IMR-90 (cell line): ENCODE results near the gene NAGK. TPM values are rescaled to one million over a fixed set of nuclear protein-coding genes. Genes with fewer than 3 reads are reported as not detected.
"Not testable (repeated sequence)": the region's sequence is repeated elsewhere in the genome, so short reads cannot be mapped to it uniquely, and the experiment has no call there.

Experiments used
- ATAC-seq: fragments of 200-7000 bp; cut with Tn5 transposase; 2 replicates; pipeline ENCODE4 v1.9.1; 2020; ENCODE audit warnings: low read depth, mild to moderate bottlenecking, moderate library complexity
- BruUV-seq: library from RNA; stranded (reverse); fragments of 400-500 nt; replicated peaks from 2 replicates; lab custom pipeline; 2021; lab: Mats Ljungman, UMichigan
- CTCF ChIA-PET: fragments of 300-600 bp; formaldehyde crosslinking; extraction: SDS; loops from one replicate; lab custom pipeline; 2021; ENCODE audit warnings: antibody characterized with exemption; lab: Yijun Ruan, JAX
- POLR2A ChIA-PET: fragments of 300-600 bp; sonication (Branson Sonifier 250); formaldehyde crosslinking; loops from one replicate; lab custom pipeline; 2022; ENCODE audit warnings: antibody characterized with exemption; ENCODE audit not compliant: unreplicated experiment; lab: Charles Lee
- DNase-seq: peaks from one replicate; pipeline ENCODE4 v3.0.0; 2013
- H2AFZ ChIP-seq: replicated peaks from 2 replicates; pipeline ENCODE3; 2013; ENCODE audit warnings: low read length, mild to moderate bottlenecking; ENCODE audit not compliant: poor library complexity
- H2AK5ac ChIP-seq: 2 replicates; pipeline ENCODE4 v1.6.1; 2013; ENCODE audit warnings: low read depth, low read length, inconsistent platforms
- H2AK9ac ChIP-seq: replicated peaks from 2 replicates; pipeline ENCODE3; 2013; ENCODE audit warnings: mild to moderate bottlenecking, low read depth, low read length, moderate library complexity; ENCODE audit not compliant: poor library complexity
- H2BK120ac ChIP-seq: 2 replicates; pipeline ENCODE4 v1.6.1; 2013; ENCODE audit warnings: low read depth, low read length, inconsistent platforms
- H2BK15ac ChIP-seq: 3 replicates; pipeline ENCODE4 v1.6.1; 2013; ENCODE audit warnings: low read depth, low read length, inconsistent platforms
- H2BK20ac ChIP-seq: 2 replicates; pipeline ENCODE4 v1.6.1; 2013; ENCODE audit warnings: low read depth, mild to moderate bottlenecking, inconsistent platforms, low read length, moderate library complexity
- H2BK5ac ChIP-seq: 2 replicates; pipeline ENCODE4 v1.6.1; 2013; ENCODE audit warnings: mild to moderate bottlenecking, low read depth, low read length, inconsistent platforms; ENCODE audit not compliant: poor library complexity, severe bottlenecking
- H3K14ac ChIP-seq: replicated peaks from 2 replicates; pipeline ENCODE4 v1.6.1; 2013; ENCODE audit warnings: low read depth, low read length, inconsistent platforms
- H3K18ac ChIP-seq: 2 replicates; pipeline ENCODE4 v1.6.1; 2013; ENCODE audit warnings: low read depth, low read length, control low read depth
- H3K23ac ChIP-seq: 2 replicates; pipeline ENCODE4 v1.6.1; 2013; ENCODE audit warnings: low read depth, low read length, inconsistent platforms
- H3K27ac ChIP-seq: 2 replicates; pipeline ENCODE4 v1.5.1; 2013; ENCODE audit warnings: mild to moderate bottlenecking, control low read depth, low read length; ENCODE audit not compliant: insufficient read depth
- H3K27me3 ChIP-seq: 2 replicates; pipeline ENCODE4 v1.6.1; 2013; ENCODE audit warnings: low read length; ENCODE audit not compliant: control insufficient read depth, insufficient read depth
- H3K36me3 ChIP-seq: 2 replicates; pipeline ENCODE4 v1.6.1; 2013; ENCODE audit warnings: low read length, mixed read lengths; ENCODE audit not compliant: control insufficient read depth, insufficient read depth
- H3K4ac ChIP-seq: 2 replicates; pipeline ENCODE4 v1.6.1; 2013; ENCODE audit warnings: low read depth, low read length, inconsistent platforms
- H3K4me1 ChIP-seq: 2 replicates; pipeline ENCODE4 v1.6.1; 2013; ENCODE audit warnings: low read length, mixed read lengths; ENCODE audit not compliant: control insufficient read depth, insufficient read depth
- H3K4me2 ChIP-seq: 2 replicates; pipeline ENCODE4 v1.6.1; 2013; ENCODE audit warnings: low read depth, mild to moderate bottlenecking, control low read depth, low read length, moderate library complexity
- H3K4me3 ChIP-seq: 2 replicates; pipeline ENCODE4 v1.5.1; 2013; ENCODE audit warnings: low read depth, mild to moderate bottlenecking, control low read depth, low read length, moderate library complexity; ENCODE audit not compliant: insufficient read depth
- H3K56ac ChIP-seq: 2 replicates; pipeline ENCODE4 v1.6.1; 2013; ENCODE audit warnings: low read length, inconsistent platforms; ENCODE audit not compliant: insufficient read depth; ENCODE audit errors: extremely low read depth
- H3K79me1 ChIP-seq, 2 experiments: 2 replicates each; pipeline ENCODE4 v1.6.1; 2013; ENCODE audit warnings: low read length in 2 of 2, inconsistent platforms in 1 of 2, low read depth in 1 of 2
- H3K9ac ChIP-seq: 2 replicates; pipeline ENCODE4 v1.6.1; 2013; ENCODE audit warnings: low read depth, low read length, control low read depth
- H3K9me1 ChIP-seq: 2 replicates; pipeline ENCODE4 v1.6.1; 2013; ENCODE audit warnings: low read length, inconsistent platforms; ENCODE audit not compliant: insufficient read depth
- H3K9me3 ChIP-seq: 2 replicates; pipeline ENCODE4 v1.6.1; 2013; ENCODE audit warnings: low read length; ENCODE audit not compliant: control insufficient read depth, insufficient read depth
- H4K20me1 ChIP-seq: 2 replicates; pipeline ENCODE4 v1.6.1; 2013; ENCODE audit warnings: low read length, inconsistent platforms; ENCODE audit not compliant: insufficient read depth
- H4K5ac ChIP-seq: 2 replicates; pipeline ENCODE4 v1.6.1; 2013; ENCODE audit warnings: mild to moderate bottlenecking, low read depth, low read length, control low read depth
- H4K8ac ChIP-seq, 2 experiments: 2 replicates each; pipeline ENCODE4 v1.6.1; 2013; ENCODE audit warnings: low read depth in 2 of 2, low read length in 2 of 2, control low read depth in 1 of 2, inconsistent platforms in 1 of 2
- H4K91ac ChIP-seq: 2 replicates; pipeline ENCODE4 v1.6.1; 2013; ENCODE audit warnings: low read depth, low read length, inconsistent platforms; ENCODE audit not compliant: insufficient read depth
- WGBS, 2 experiments: methylation state at CpG; one replicate each; pipeline versions ENCODE4 v1.1.5 to v1.1.7; 2013; ENCODE audit warnings: missing lambda C conversion rate in 2 of 2; ENCODE audit not compliant: insufficient read length in 1 of 2; ENCODE audit errors: extremely low coverage in 2 of 2; 5-methylcytosine and 5-hydroxymethylcytosine counted together
- dilution Hi-C: fragments of 300-500 bp; cut with HindIII; formaldehyde crosslinking; loops from one replicate; pipeline ENCODE4 v1.14.3; 2018; ENCODE audit warnings: low sequenced_read_pairs; ENCODE audit not compliant: unreplicated experiment
- in situ Hi-C: fragments of 300-500 bp; cut with MboI; formaldehyde crosslinking; loops from 3 replicates; pipeline ENCODE4 v1.14.3; 2019; ENCODE audit warnings: low sequenced_read_pairs, inconsistent platforms, mixed read lengths
- intact Hi-C: fragments of 100-400 bp; cut with micrococcal nuclease; formaldehyde crosslinking; loops from 2 replicates; pipeline ENCODE4 v1.10.0; 2022
- polyA plus RNA-seq, 3 experiments: library from polyadenylated mRNA; depleted of rRNA; stranded (reverse); fragments of >200 nt; gene quantifications; 2 replicates each; pipeline ENCODE4 v1.2.3, GENCODE V29; 2012; ENCODE audit warnings: low replicate concordance in 1 of 3
- total RNA-seq: library from RNA; depleted of rRNA; stranded (reverse); fragments of >200 nt; gene quantifications from 2 replicates; pipeline ENCODE4 v1.2.3, GENCODE V29; 2012

NAGK gene
- total and polyA plus RNA-seq, 2 of the 4 experiments (the other 2 are of a cell fraction): 60.4 to 146 TPM

DNA sequence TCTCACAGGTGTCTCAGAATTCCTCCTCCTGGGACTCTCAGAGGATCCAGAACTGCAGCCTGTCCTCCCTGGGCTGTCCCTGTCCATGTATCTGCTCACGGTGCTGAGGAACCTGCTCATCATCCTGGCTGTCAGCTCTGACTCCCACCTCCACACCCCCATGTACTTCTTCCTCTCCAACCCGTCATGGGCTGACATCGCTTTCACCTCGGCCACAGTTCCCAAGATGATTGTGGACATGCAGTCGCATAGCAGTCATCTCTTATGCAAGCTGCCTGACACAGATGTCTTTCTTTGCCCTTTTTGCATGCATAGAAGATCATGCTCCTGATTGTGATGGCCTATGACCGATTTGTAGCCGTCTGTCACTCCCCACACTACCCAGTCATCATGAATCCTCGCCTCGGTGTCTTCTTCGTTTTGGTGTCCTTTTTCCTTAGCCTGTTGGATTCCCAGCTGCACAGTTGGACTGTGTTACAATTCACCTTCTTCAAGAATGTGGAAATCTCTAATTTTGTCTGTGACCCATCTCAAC is 13.2 kb upstream of the NAGK start:
- BruUV-seq, H2BK20ac ChIP-seq, H3K9ac ChIP-seq, H4K5ac ChIP-seq, H3K4me1 ChIP-seq, H2BK15ac ChIP-seq, H4K8ac ChIP-seq, H3K4ac ChIP-seq, H3K56ac ChIP-seq, ATAC-seq, H3K36me3 ChIP-seq, H4K20me1 ChIP-seq, CTCF ChIA-PET, intact Hi-C loops, H3K9me3 ChIP-seq, H2AFZ ChIP-seq, H3K14ac ChIP-seq, H4K91ac ChIP-seq, in situ Hi-C loops, H3K4me3 ChIP-seq, POLR2A ChIA-PET, H3K4me2 ChIP-seq, H2AK9ac ChIP-seq, H3K23ac ChIP-seq, H2AK5ac ChIP-seq, DNase-seq, H3K9me1 ChIP-seq, H2BK5ac ChIP-seq, H3K79me1 ChIP-seq, dilution Hi-C loops, H2BK120ac ChIP-seq, H3K18ac ChIP-seq, H3K27ac ChIP-seq: not testable (repeated sequence)
- WGBS, 2 experiments: 46% methylated on average over 5 of the region's 10 CpGs; no CpG with 5 or more reads in 1 of the 2 experiments
- H3K27me3 ChIP-seq: peaks cover 17% of the 10 kb centered on the region
